Stimulated activated naive B cell treated with anti-CD40 and anti-IgM and Interleukin-4, amounts not matched to agents 10 μg/mL and 1 μg/mL and 100 μg/mL, for 72 hours (primary cell): Measurements from ENCODE around the gene ARMH1.
A peak's percentile ranks its signal among the peaks of the same experiment; 100 is the strongest.
"Not testable (repeated sequence)": the region's sequence is repeated elsewhere in the genome, so short reads cannot be mapped to it uniquely, and the experiment has no call there.

Experiments
- ATAC-seq, 2 donors: fragments of 150-1000 bp; cut with Tn5 transposase; replicated peaks; 2 replicates each; pipeline ENCODE4 v1.10.0; 2021; ENCODE audit warnings: moderate library complexity in 1 of 2
- DNase-seq: peaks from one replicate; pipeline ENCODE4 v3.0.0; 2021
- H3K27ac Mint-ChIP-seq: one replicate; pipeline ENCODE4 v1.8.0; 2022; ENCODE audit warnings: mild to moderate bottlenecking, mixed read lengths
- H3K27me3 Mint-ChIP-seq, 2 donors: one replicate each; pipeline ENCODE4 v1.8.0; 2022; ENCODE audit warnings: mixed read lengths in 2 of 2
- H3K36me3 Mint-ChIP-seq, 2 donors: one replicate each; pipeline ENCODE4 v1.8.0; 2022; ENCODE audit warnings: mixed read lengths in 2 of 2, mild to moderate bottlenecking in 1 of 2
- H3K4me1 Mint-ChIP-seq, 2 donors: one replicate each; pipeline ENCODE4 v1.8.0; 2022; ENCODE audit warnings: mixed read lengths in 2 of 2, mild to moderate bottlenecking in 1 of 2
- H3K4me3 Mint-ChIP-seq, 2 donors: one replicate each; pipeline ENCODE4 v1.8.0; 2022; ENCODE audit warnings: mild to moderate bottlenecking in 2 of 2, mixed read lengths in 2 of 2, moderate library complexity in 1 of 2
- H3K9me3 Mint-ChIP-seq, 2 donors: one replicate each; pipeline ENCODE4 v1.8.0; 2022; ENCODE audit warnings: mixed read lengths in 2 of 2, mild to moderate bottlenecking in 1 of 2

The ARMH1 gene

GRCh38 chr1:44724296-44724954 is 49.9 kb downstream of the ARMH1 start:
- H3K27me3 Mint-ChIP-seq: no peaks in the 10 kb centered on the region

GRCh38 chr1:44724955-44725698 is 50.6 kb downstream of the ARMH1 start:
- H3K27me3 Mint-ChIP-seq: no peaks in the 10 kb centered on the region
- DNase-seq (no peak), ATAC-seq (no peak)
- H3K4me3 Mint-ChIP-seq: peak overlapping the region; percentile 39 to 51
- H3K27ac Mint-ChIP-seq: peak overlapping the region; percentile 70
- peaks cover 46 to 72% of the 10 kb centered on the region in 2 donors for H3K4me1 Mint-ChIP-seq
- H3K36me3 Mint-ChIP-seq: peaks cover 2 to 10% of the 10 kb centered on the region in 2 donors
- H3K9me3 Mint-ChIP-seq: peaks cover 0 to 2% of the 10 kb centered on the region in 2 donors

More at GRCh38 chr1:44724296-44724954, 49.9 kb downstream of the ARMH1 start:
- Mint-ChIP-seq H3K36me3 (peaks cover 2 to 10% of the 10 kb centered on the region in 2 donors), H3K27ac (no peak overlapping the region), H3K9me3 (peaks cover 0 to 2% of the 10 kb centered on the region in 2 donors), H3K4me1 (peaks cover 45 to 75% of the 10 kb centered on the region in 2 donors), H3K4me3 (peak overlapping the region in 1 of 2 donors; percentile 51)
- ATAC-seq: no peak
- peak; percentile 4 for DNase-seq

GRCh38 chr1:44730741-44731512 is 56.4 kb downstream of the ARMH1 start, which contains the start of gene RNU5D-1:
RNU5D-1 (minus strand) TSS chr1:44731170.
- H3K27me3 Mint-ChIP-seq: no peaks in the 10 kb centered on the region
- H3K9me3 Mint-ChIP-seq: no peaks in the 10 kb centered on the region
- DNase-seq: peak; percentile 89
- ATAC-seq: peak; percentile 83 to 84
- peak within 1 kb of the TSS; percentile 99 for H3K27ac Mint-ChIP-seq
- peaks cover 0 to 3% of the 10 kb centered on the region in 2 donors for H3K36me3 Mint-ChIP-seq
- peaks cover 24 to 31% of the 10 kb centered on the region in 2 donors for H3K4me1 Mint-ChIP-seq
- peak within 1 kb of the TSS; percentile 52 to 58 for H3K4me3 Mint-ChIP-seq

- Mint-ChIP-seq H3K4me1 (peaks cover 12 to 14% of the 10 kb centered on the region in 2 donors), H3K27me3 (no peaks in the 10 kb centered on the region), H3K36me3 (no peaks in the 10 kb centered on the region), H3K27ac (no peak overlapping the region), H3K9me3 (no peaks in the 10 kb centered on the region), H3K4me3 (no peak overlapping the region)
- ATAC-seq (no peak), DNase-seq (no peak)
Measured at GRCh38 chr1:44733365-44733764, 58.9 kb downstream of the ARMH1 start.

- H3K4me1 Mint-ChIP-seq: peaks cover 11 to 12% of the 10 kb centered on the region in 2 donors
- no peaks in the 10 kb centered on the region for H3K9me3 Mint-ChIP-seq
- no peaks in the 10 kb centered on the region for H3K27me3 Mint-ChIP-seq
- no peak overlapping the region for H3K27ac Mint-ChIP-seq
- no peak overlapping the region for H3K4me3 Mint-ChIP-seq
- ATAC-seq: no peak
- no peak for DNase-seq
- no peaks in the 10 kb centered on the region for H3K36me3 Mint-ChIP-seq
Measured at GRCh38 chr1:44733784-44734183, 59.3 kb downstream of the ARMH1 start.

- Mint-ChIP-seq H3K9me3 (no peaks in the 10 kb centered on the region), H3K4me1 (peaks cover 9 to 18% of the 10 kb centered on the region in 2 donors), H3K27ac (no peak overlapping the region), H3K36me3 (no peaks in the 10 kb centered on the region), H3K4me3 (no peak overlapping the region), H3K27me3 (no peaks in the 10 kb centered on the region)
- DNase-seq (no peak), ATAC-seq (no peak)
Measured at GRCh38 chr1:44735992-44736391, 61.5 kb downstream of the ARMH1 start.

- not testable (repeated sequence) for ATAC-seq, H3K27me3 Mint-ChIP-seq, H3K9me3 Mint-ChIP-seq, H3K36me3 Mint-ChIP-seq, DNase-seq
- Mint-ChIP-seq H3K4me1 (peaks cover 8 to 18% of the 10 kb centered on the region in 2 donors), H3K27ac (peak overlapping the region; percentile 92), H3K4me3 (peak overlapping the region; percentile 87 to 91)
Measured at GRCh38 chr1:44738953-44739306, 64.4 kb downstream of the ARMH1 start.

GRCh38 chr1:44739307-44740178 is 65.0 kb downstream of the ARMH1 start, which contains the start of gene KIF2C:
KIF2C (plus strand) TSS chr1:44739837; CDS start chr1:44739933, 96 bp downstream.
- Mint-ChIP-seq H3K27ac (peak within 1 kb of the TSS; percentile 92), H3K4me3 (peak within 1 kb of the TSS; percentile 87 to 91), H3K36me3 (peaks cover 0 to 3% of the 10 kb centered on the region in 2 donors), H3K9me3 (no peaks in the 10 kb centered on the region), H3K27me3 (no peaks in the 10 kb centered on the region), H3K4me1 (peaks cover 8 to 18% of the 10 kb centered on the region in 2 donors)
- ATAC-seq (peak; percentile 98 to 99), DNase-seq (peak; percentile 95)

GRCh38 chr1:44740179-44740617 is 65.7 kb downstream of the ARMH1 start:
- H3K36me3 Mint-ChIP-seq: peaks cover 0 to 3% of the 10 kb centered on the region in 2 donors
- no peaks in the 10 kb centered on the region for H3K27me3 Mint-ChIP-seq
- peak overlapping the region; percentile 92 for H3K27ac Mint-ChIP-seq
- ATAC-seq (peak; percentile 28 to 43), DNase-seq (peak; percentile 13)
- peak overlapping the region; percentile 87 to 91 for H3K4me3 Mint-ChIP-seq
- peaks cover 8 to 18% of the 10 kb centered on the region in 2 donors for H3K4me1 Mint-ChIP-seq
- H3K9me3 Mint-ChIP-seq: no peaks in the 10 kb centered on the region

- no peak overlapping the region for H3K4me3 Mint-ChIP-seq
- H3K27ac Mint-ChIP-seq: no peak overlapping the region
- no peak for DNase-seq
- H3K36me3 Mint-ChIP-seq: peaks cover 0 to 6% of the 10 kb centered on the region in 2 donors
- peaks cover 8 to 18% of the 10 kb centered on the region in 2 donors for H3K4me1 Mint-ChIP-seq
- no peak for ATAC-seq
- H3K9me3 Mint-ChIP-seq: no peaks in the 10 kb centered on the region
- H3K27me3 Mint-ChIP-seq: no peaks in the 10 kb centered on the region
Measured at GRCh38 chr1:44743211-44743610, 68.7 kb downstream of the ARMH1 start.

GRCh38 chr1:44747878-44748277 is 73.4 kb downstream of the ARMH1 start:
- ATAC-seq: no peak
- no peak overlapping the region for H3K4me3 Mint-ChIP-seq
- peaks cover 0 to 4% of the 10 kb centered on the region in 2 donors for H3K36me3 Mint-ChIP-seq

GRCh38 chr1:44757420-44757819 is 82.9 kb downstream of the ARMH1 start:
- H3K36me3 Mint-ChIP-seq: peaks cover 3 to 13% of the 10 kb centered on the region in 2 donors
- H3K27ac Mint-ChIP-seq: peak overlapping the region; percentile 25
- H3K4me1 Mint-ChIP-seq: peaks cover 14 to 22% of the 10 kb centered on the region in 2 donors
- no peaks in the 10 kb centered on the region for H3K9me3 Mint-ChIP-seq
- no peaks in the 10 kb centered on the region for H3K27me3 Mint-ChIP-seq
- H3K4me3 Mint-ChIP-seq: no peak overlapping the region
- ATAC-seq (peak in 1 of 2 donors; percentile 53), DNase-seq (no peak)

More at GRCh38 chr1:44747878-44748277, 73.4 kb downstream of the ARMH1 start:
- Mint-ChIP-seq H3K27me3 (no peaks in the 10 kb centered on the region), H3K4me1 (peaks cover 0 to under 1% of the 10 kb centered on the region in 2 donors), H3K9me3 (no peaks in the 10 kb centered on the region), H3K27ac (no peak overlapping the region)
- DNase-seq: no peak

- H3K36me3 Mint-ChIP-seq: peaks cover 6 to 19% of the 10 kb centered on the region in 2 donors
- H3K9me3 Mint-ChIP-seq: no peaks in the 10 kb centered on the region
- H3K4me3 Mint-ChIP-seq: no peak overlapping the region
- DNase-seq (no peak), ATAC-seq (no peak)
- no peaks in the 10 kb centered on the region for H3K27me3 Mint-ChIP-seq
- no peak overlapping the region for H3K27ac Mint-ChIP-seq
- H3K4me1 Mint-ChIP-seq: peaks cover 11 to 14% of the 10 kb centered on the region in 2 donors
Measured at GRCh38 chr1:44759077-44759476, 84.6 kb downstream of the ARMH1 start.
